GM23338 (cell line): ENCODE results near the gene SLC28A1. TPM values are rescaled to one million over a fixed set of nuclear protein-coding genes. Genes with fewer than 3 reads are reported as not detected.

Experiments used
- ATAC-seq: fragments of 200-7000 bp; cut with Tn5 transposase; 3 replicates; pipeline ENCODE4 v1.9.1; 2020
- DNase-seq: peaks from one replicate; pipeline ENCODE4 v3.0.0-alpha.2; 2015; ENCODE audit warnings: low spot score
- H2AFZ ChIP-seq: fragments of 200-600 bp; sonication (generic); 2 replicates; pipeline ENCODE4 v1.8.0; 2016; ENCODE audit warnings: antibody characterized with exemption, mild to moderate bottlenecking, moderate library complexity
- H3F3A ChIP-seq: fragments of 200-600 bp; sonication (generic); replicated peaks from 2 replicates; pipeline ENCODE4 v1.8.0; 2017; ENCODE audit warnings: antibody characterized with exemption, mixed run types, low read depth
- H3K27ac ChIP-seq: fragments of 200-600 bp; sonication (generic); 2 replicates; pipeline ENCODE4 v1.6.1; 2016; ENCODE audit warnings: low read depth
- H3K27me3 ChIP-seq: fragments of 200-600 bp; sonication (generic); 2 replicates; pipeline ENCODE4 v1.8.0; 2016; ENCODE audit warnings: mild to moderate bottlenecking, mixed run types, moderate library complexity; ENCODE audit not compliant: insufficient read depth
- H3K36me3 ChIP-seq: fragments of 200-600 bp; sonication (generic); 2 replicates; pipeline ENCODE4 v1.8.0; 2016; ENCODE audit warnings: mild to moderate bottlenecking; ENCODE audit not compliant: insufficient read depth
- H3K4me1 ChIP-seq: fragments of 200-600 bp; sonication (generic); 2 replicates; pipeline ENCODE4 v1.8.0; 2016; ENCODE audit warnings: mild to moderate bottlenecking, moderate library complexity; ENCODE audit not compliant: insufficient read depth
- H3K4me2 ChIP-seq: fragments of 200-600 bp; sonication (generic); 2 replicates; pipeline ENCODE4 v1.7.1; 2017; ENCODE audit warnings: mixed run types
- H3K4me3 ChIP-seq: fragments of 200-600 bp; sonication (generic); 2 replicates; pipeline ENCODE4 v1.6.1; 2016; ENCODE audit warnings: mixed run types
- H3K79me2 ChIP-seq: fragments of 200-600 bp; sonication (generic); replicated peaks from 2 replicates; pipeline ENCODE4 v1.8.0; 2017; ENCODE audit warnings: mild to moderate bottlenecking; ENCODE audit not compliant: insufficient read depth
- H3K9me2 ChIP-seq: fragments of 200-600 bp; sonication (generic); 2 replicates; pipeline ENCODE4 v1.8.0; 2017; ENCODE audit not compliant: insufficient read depth
- H4K20me1 ChIP-seq: fragments of 200-600 bp; sonication (generic); replicated peaks from 2 replicates; pipeline ENCODE4 v1.8.0; 2017; ENCODE audit warnings: mild to moderate bottlenecking; ENCODE audit not compliant: insufficient read depth
- H3K27ac Mint-ChIP-seq: 2 replicates; pipeline ENCODE4 v1.8.0; 2020; ENCODE audit warnings: inconsistent platforms, mild to moderate bottlenecking, moderate library complexity, mixed read lengths
- H3K27me3 Mint-ChIP-seq: 3 replicates; pipeline ENCODE4 v1.8.0; 2022; ENCODE audit warnings: low read depth, mild to moderate bottlenecking, moderate library complexity, mixed read lengths, inconsistent platforms; ENCODE audit not compliant: insufficient read depth, poor library complexity
- H3K36me3 Mint-ChIP-seq: 3 replicates; pipeline ENCODE4 v1.8.0; 2021; ENCODE audit warnings: low read depth, mild to moderate bottlenecking, inconsistent platforms, moderate library complexity, mixed read lengths
- H3K4me1 Mint-ChIP-seq: 3 replicates; pipeline ENCODE4 v1.8.0; 2020; ENCODE audit warnings: mild to moderate bottlenecking, inconsistent platforms, mixed read lengths
- H3K4me3 Mint-ChIP-seq: 3 replicates; pipeline ENCODE4 v1.8.0; 2021; ENCODE audit warnings: moderate library complexity, mild to moderate bottlenecking, inconsistent platforms, mixed read lengths
- H3K9me3 Mint-ChIP-seq: 3 replicates; pipeline ENCODE4 v1.8.0; 2020; ENCODE audit warnings: moderate library complexity, mild to moderate bottlenecking, inconsistent platforms, mixed read lengths
- CREB1 ChIP-seq: fragments of 250-450 bp; sonication (Bioruptor Pico); IDR thresholded peaks from 2 replicates; pipeline ENCODE4 v1.5.0; 2020; ENCODE audit warnings: low read depth, mild to moderate bottlenecking, moderate library complexity
- EZH2 ChIP-seq: fragments of 200-600 bp; sonication (generic); IDR thresholded peaks from one replicate; pipeline ENCODE4 v1.8.0; 2017; ENCODE audit warnings: antibody characterized with exemption, mild to moderate bottlenecking, low read depth; ENCODE audit not compliant: unreplicated experiment
- EZH2phosphoT487 ChIP-seq: fragments of 200-600 bp; sonication (generic); IDR thresholded peaks from one replicate; pipeline ENCODE4 v1.8.1; 2018; ENCODE audit warnings: antibody characterized with exemption; ENCODE audit not compliant: unreplicated experiment
- JUNB ChIP-seq: IDR thresholded peaks from one replicate; pipeline ENCODE4 v1.6.1; 2016; ENCODE audit warnings: antibody characterized with exemption; ENCODE audit not compliant: unreplicated experiment
- NANOG ChIP-seq: IDR thresholded peaks from 2 replicates; pipeline ENCODE4 v1.6.1; 2016; ENCODE audit warnings: antibody characterized with exemption, borderline replicate concordance
- POLR2AphosphoS5 ChIP-seq: IDR thresholded peaks from 2 replicates; pipeline ENCODE4 v1.6.1; 2016; ENCODE audit warnings: antibody characterized with exemption, low read depth
- REST ChIP-seq: IDR thresholded peaks from one replicate; pipeline ENCODE4 v1.6.1; 2018; ENCODE audit warnings: antibody characterized with exemption; ENCODE audit not compliant: unreplicated experiment
- STAT1 ChIP-seq: IDR thresholded peaks from one replicate; pipeline ENCODE4 v1.6.1; 2016; ENCODE audit warnings: antibody characterized with exemption; ENCODE audit not compliant: unreplicated experiment
- ZNF114 ChIP-seq: fragments of 250-450 bp; sonication (Bioruptor Pico); IDR thresholded peaks from 2 replicates; pipeline ENCODE4 v1.5.0; 2020; ENCODE audit warnings: mild to moderate bottlenecking, moderate library complexity
- ZNF331 ChIP-seq: fragments of 250-450 bp; sonication (Bioruptor Pico); IDR thresholded peaks from 2 replicates; pipeline ENCODE4 v1.5.0; 2020; ENCODE audit warnings: low read depth, mild to moderate bottlenecking, moderate library complexity
- ZNF462 ChIP-seq: fragments of 250-450 bp; sonication (Bioruptor Pico); IDR thresholded peaks from 2 replicates; pipeline ENCODE4 v1.5.0; 2020; ENCODE audit warnings: mild to moderate bottlenecking, moderate library complexity
- polyA plus RNA-seq: library from polyadenylated mRNA; unstranded; fragments of >200 nt; fragmentation: Nextera tagmentation; extraction: Ambion mirVana; gene quantifications from 2 replicates; pipeline ENCODE4 v1.2.1, GENCODE V29; 2016
- total RNA-seq: library from RNA; depleted of rRNA; stranded (reverse); fragments of >200 nt; shearing (Covaris generic); gene quantifications from 2 replicates; pipeline ENCODE4 v1.2.3, GENCODE V29; 2014
- TF ChIP-seq, protein P1 (sequence below), 2 experiments: fragments of 200-600 bp in 1 of 2; sonication (generic) in 1 of 2; conservative IDR thresholded peaks; 2 replicates each; pipeline versions ENCODE4 v1.5.1 to v1.6.1; 2016 to 2017; ENCODE audit warnings: antibody characterized with exemption in 2 of 2, low read depth in 2 of 2, mild to moderate bottlenecking in 2 of 2, moderate library complexity in 1 of 2
- TF ChIP-seq, protein P2 (sequence below): IDR thresholded peaks from 2 replicates; pipeline ENCODE4 v1.6.1; 2016; ENCODE audit warnings: antibody characterized with exemption

Gene SLC28A1
- total and polyA plus RNA-seq, 2 experiments from 2014 or later: not detected

DNA sequence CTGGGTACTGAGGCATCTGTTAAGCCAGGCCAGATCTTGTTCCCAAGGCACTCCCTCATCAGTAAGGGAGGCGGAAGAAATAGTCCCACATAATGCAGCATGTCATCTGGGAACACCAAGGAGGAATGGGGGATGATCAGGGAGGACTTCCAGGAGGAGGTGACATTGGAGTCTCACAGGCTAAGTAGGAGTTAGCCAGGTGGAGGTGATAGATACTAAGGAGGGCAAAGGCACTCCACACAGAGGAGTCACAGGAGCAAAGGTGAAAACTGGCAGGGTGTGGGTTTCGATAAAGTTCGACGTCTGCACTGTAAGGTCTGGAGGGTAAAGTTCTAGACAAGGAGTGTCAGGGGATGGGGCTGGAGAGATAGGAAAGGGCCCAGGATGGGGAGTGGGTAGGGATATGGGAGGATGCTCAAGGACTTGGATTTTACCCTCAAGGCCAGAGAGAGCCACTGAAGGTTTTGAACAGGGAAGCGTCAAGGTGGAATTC lies 6.3 kb downstream of the SLC28A1 start:
- Histone ChIP-seq H2AFZ (no peak overlapping the region), H3K27ac (no peak overlapping the region), H3K9me2 (no peaks in the 10 kb centered on the region), H3K36me3 (no peaks in the 10 kb centered on the region), H3K4me1 (no peaks in the 10 kb centered on the region), H3F3A (no peaks in the 10 kb centered on the region), H3K4me2 (no peak overlapping the region), H3K27me3 (no peaks in the 10 kb centered on the region), H3K4me3 (no peak overlapping the region), H3K79me2 (no peaks in the 10 kb centered on the region), H4K20me1 (no peaks in the 10 kb centered on the region)
- H3K9me3 Mint-ChIP-seq: no peaks in the 10 kb centered on the region
- DNase-seq (no peak), ATAC-seq (no peak)
- H3K27me3 Mint-ChIP-seq: peaks cover 8% of the 10 kb centered on the region
- no peak for TF ChIP-seq POLR2AphosphoS5
- TF ChIP-seq ZNF331 (CRISPR knock-in tag): no peak
- TF ChIP-seq, protein P1, sequence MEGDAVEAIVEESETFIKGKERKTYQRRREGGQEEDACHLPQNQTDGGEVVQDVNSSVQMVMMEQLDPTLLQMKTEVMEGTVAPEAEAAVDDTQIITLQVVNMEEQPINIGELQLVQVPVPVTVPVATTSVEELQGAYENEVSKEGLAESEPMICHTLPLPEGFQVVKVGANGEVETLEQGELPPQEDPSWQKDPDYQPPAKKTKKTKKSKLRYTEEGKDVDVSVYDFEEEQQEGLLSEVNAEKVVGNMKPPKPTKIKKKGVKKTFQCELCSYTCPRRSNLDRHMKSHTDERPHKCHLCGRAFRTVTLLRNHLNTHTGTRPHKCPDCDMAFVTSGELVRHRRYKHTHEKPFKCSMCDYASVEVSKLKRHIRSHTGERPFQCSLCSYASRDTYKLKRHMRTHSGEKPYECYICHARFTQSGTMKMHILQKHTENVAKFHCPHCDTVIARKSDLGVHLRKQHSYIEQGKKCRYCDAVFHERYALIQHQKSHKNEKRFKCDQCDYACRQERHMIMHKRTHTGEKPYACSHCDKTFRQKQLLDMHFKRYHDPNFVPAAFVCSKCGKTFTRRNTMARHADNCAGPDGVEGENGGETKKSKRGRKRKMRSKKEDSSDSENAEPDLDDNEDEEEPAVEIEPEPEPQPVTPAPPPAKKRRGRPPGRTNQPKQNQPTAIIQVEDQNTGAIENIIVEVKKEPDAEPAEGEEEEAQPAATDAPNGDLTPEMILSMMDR (conservative IDR thresholded peaks at IDR 0.05; ENCODE audit: low read depth in 2 of 2): no peak
- no peak for TF ChIP-seq EZH2phosphoT487
- TF ChIP-seq REST: no peak
- TF ChIP-seq STAT1: no peak
- no peak for TF ChIP-seq JUNB
- no peak for TF ChIP-seq ZNF114 (CRISPR knock-in tag)
- TF ChIP-seq NANOG: no peak
- TF ChIP-seq EZH2: no peak
- TF ChIP-seq, protein P2, sequence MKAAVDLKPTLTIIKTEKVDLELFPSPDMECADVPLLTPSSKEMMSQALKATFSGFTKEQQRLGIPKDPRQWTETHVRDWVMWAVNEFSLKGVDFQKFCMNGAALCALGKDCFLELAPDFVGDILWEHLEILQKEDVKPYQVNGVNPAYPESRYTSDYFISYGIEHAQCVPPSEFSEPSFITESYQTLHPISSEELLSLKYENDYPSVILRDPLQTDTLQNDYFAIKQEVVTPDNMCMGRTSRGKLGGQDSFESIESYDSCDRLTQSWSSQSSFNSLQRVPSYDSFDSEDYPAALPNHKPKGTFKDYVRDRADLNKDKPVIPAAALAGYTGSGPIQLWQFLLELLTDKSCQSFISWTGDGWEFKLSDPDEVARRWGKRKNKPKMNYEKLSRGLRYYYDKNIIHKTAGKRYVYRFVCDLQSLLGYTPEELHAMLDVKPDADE: no peak
- TF ChIP-seq ZNF462 (CRISPR knock-in tag): no peak
- TF ChIP-seq CREB1: no peak
- H3K27ac Mint-ChIP-seq: no peak overlapping the region
- H3K4me1 Mint-ChIP-seq: peaks cover 5% of the 10 kb centered on the region
- no peaks in the 10 kb centered on the region for H3K36me3 Mint-ChIP-seq
- no peak overlapping the region for H3K4me3 Mint-ChIP-seq
